DOHH2 (cell line): ENCODE measurements around the gene C1orf159.

Experiments
- EZH2phosphoT487 ChIP-seq: fragments of 200-600 bp; sonication (generic); IDR thresholded peaks from 2 replicates; pipeline ENCODE4 v1.6.1; 2017; ENCODE audit warnings: borderline replicate concordance, mild to moderate bottlenecking, antibody characterized with exemption, low read length, moderate library complexity, mixed read lengths
- TF ChIP-seq, protein P1 (sequence below): fragments of 200-600 bp; sonication (generic); IDR thresholded peaks from one replicate; pipeline ENCODE4 v1.5.1; 2014; ENCODE audit warnings: antibody characterized with exemption, mild to moderate bottlenecking, low read depth, low read length; ENCODE audit not compliant: poor library complexity, severe bottlenecking

DNA sequence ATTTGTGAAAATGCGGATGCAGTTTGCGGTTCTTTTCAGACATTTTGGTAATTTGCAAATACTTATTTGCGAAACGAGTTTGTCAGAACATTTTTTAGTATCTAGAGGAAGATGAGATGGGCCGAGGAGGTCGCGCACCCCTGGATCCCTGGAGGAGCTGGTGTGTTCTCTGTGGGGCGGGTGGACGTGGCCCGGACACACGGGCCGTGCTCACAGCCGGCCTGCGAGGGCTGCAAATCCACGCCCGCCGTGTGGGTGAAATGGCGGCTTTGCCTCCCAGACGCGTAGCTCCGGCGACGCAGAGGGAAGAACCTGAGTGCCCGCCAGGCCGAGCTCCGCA lies 48.4 kb upstream of the C1orf159 start:
- TF ChIP-seq, protein P1, sequence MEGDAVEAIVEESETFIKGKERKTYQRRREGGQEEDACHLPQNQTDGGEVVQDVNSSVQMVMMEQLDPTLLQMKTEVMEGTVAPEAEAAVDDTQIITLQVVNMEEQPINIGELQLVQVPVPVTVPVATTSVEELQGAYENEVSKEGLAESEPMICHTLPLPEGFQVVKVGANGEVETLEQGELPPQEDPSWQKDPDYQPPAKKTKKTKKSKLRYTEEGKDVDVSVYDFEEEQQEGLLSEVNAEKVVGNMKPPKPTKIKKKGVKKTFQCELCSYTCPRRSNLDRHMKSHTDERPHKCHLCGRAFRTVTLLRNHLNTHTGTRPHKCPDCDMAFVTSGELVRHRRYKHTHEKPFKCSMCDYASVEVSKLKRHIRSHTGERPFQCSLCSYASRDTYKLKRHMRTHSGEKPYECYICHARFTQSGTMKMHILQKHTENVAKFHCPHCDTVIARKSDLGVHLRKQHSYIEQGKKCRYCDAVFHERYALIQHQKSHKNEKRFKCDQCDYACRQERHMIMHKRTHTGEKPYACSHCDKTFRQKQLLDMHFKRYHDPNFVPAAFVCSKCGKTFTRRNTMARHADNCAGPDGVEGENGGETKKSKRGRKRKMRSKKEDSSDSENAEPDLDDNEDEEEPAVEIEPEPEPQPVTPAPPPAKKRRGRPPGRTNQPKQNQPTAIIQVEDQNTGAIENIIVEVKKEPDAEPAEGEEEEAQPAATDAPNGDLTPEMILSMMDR, result no peak
- no peak for TF ChIP-seq EZH2phosphoT487
